NCI-H1694 (cell line): ENCODE results near the gene GNPDA2.

ENCODE experiments used
- DNase-seq: peaks from one replicate; lab custom pipeline; 2025; lab: John Stamatoyannopoulos, UW

Gene GNPDA2

GRCh38 chr4:44679060-44679459 is 47.3 kb downstream of the GNPDA2 start:
- DNase-seq = no peak

- peak; percentile 70 for DNase-seq
Measured at GRCh38 chr4:44678094-44679041, 48.0 kb downstream of the GNPDA2 start, which contains the start of gene GUF1. TSS of gene GUF1 (plus strand) at chr4:44678420. CDS start at chr4:44678623, 203 bp downstream.

- DNase-seq = no peak
Measured at GRCh38 chr4:44675366-44675765, 51.0 kb downstream of the GNPDA2 start.

- no peak for DNase-seq
Measured at GRCh38 chr4:44674471-44674870, 51.9 kb downstream of the GNPDA2 start.

- DNase-seq = no peak
Measured at GRCh38 chr4:44671636-44672035, 54.7 kb downstream of the GNPDA2 start.

- DNase-seq = no peak
Measured at GRCh38 chr4:44670506-44671199, 55.7 kb downstream of the GNPDA2 start.

GRCh38 chr4:44668526-44668925 is 57.8 kb downstream of the GNPDA2 start:
- no peak for DNase-seq

- no peak for DNase-seq
Measured at GRCh38 chr4:44663539-44664263, 62.7 kb downstream of the GNPDA2 start.

GRCh38 chr4:44662623-44663005 is 63.7 kb downstream of the GNPDA2 start:
- DNase-seq = no peak

GRCh38 chr4:44661940-44662622 is 64.3 kb downstream of the GNPDA2 start:
- no peak for DNase-seq

- no peak for DNase-seq
Measured at GRCh38 chr4:44660396-44660795, 66.0 kb downstream of the GNPDA2 start.

GRCh38 chr4:44652002-44652401 is 74.4 kb downstream of the GNPDA2 start:
- no peak for DNase-seq
